Measurements from ENCODE around the gene ANGPT4. TPM values are rescaled to one million over a fixed set of nuclear protein-coding genes. Genes with fewer than 3 reads are reported as not detected.

The ANGPT4 gene
- total RNA-seq, 2 experiments from 2014 or later, result not detected

GRCh38 chr20:944148-944547 is 28.0 kb upstream of the ANGPT4 start:
- no peaks in the 10 kb centered on the region for H3K36me3 Mint-ChIP-seq (ENCODE audit: low read depth)
- H3K4me1 Mint-ChIP-seq (ENCODE audit: low read depth), result no peaks in the 10 kb centered on the region
- H3K27ac Mint-ChIP-seq, result no peak overlapping the region
- no peak overlapping the region for H3K4me3 Mint-ChIP-seq
- no peaks in the 10 kb centered on the region for H3K4me1 ChIP-seq (ENCODE audit: insufficient read depth, low read length)
- H3K9me3 Mint-ChIP-seq, result no peaks in the 10 kb centered on the region
- peaks cover 5 to 12% of the 10 kb centered on the region in 2 experiments for H3K27me3 ChIP-seq (ENCODE audit: control insufficient read depth in 1 of 2, insufficient read depth in 2 of 2, low read length in 2 of 2)
- DNase-seq, result no peak
- no peaks in the 10 kb centered on the region for H3K9me3 ChIP-seq (ENCODE audit: control insufficient read depth in 1 of 2, insufficient read depth in 1 of 2, low read length in 2 of 2)
- no peak overlapping the region for H3K4me3 ChIP-seq (ENCODE audit: low read length)
- no peaks in the 10 kb centered on the region for H3K36me3 ChIP-seq (ENCODE audit: insufficient read depth, low read length)
- peaks cover 20% of the 10 kb centered on the region for H3K27me3 Mint-ChIP-seq
- intact Hi-C loops (cut with DNase I, micrococcal nuclease), result no loop called here
- ChIA-PET CTCF (no interaction called here), POLR2A (no interaction called here)
- TF ChIP-seq, protein P1, sequence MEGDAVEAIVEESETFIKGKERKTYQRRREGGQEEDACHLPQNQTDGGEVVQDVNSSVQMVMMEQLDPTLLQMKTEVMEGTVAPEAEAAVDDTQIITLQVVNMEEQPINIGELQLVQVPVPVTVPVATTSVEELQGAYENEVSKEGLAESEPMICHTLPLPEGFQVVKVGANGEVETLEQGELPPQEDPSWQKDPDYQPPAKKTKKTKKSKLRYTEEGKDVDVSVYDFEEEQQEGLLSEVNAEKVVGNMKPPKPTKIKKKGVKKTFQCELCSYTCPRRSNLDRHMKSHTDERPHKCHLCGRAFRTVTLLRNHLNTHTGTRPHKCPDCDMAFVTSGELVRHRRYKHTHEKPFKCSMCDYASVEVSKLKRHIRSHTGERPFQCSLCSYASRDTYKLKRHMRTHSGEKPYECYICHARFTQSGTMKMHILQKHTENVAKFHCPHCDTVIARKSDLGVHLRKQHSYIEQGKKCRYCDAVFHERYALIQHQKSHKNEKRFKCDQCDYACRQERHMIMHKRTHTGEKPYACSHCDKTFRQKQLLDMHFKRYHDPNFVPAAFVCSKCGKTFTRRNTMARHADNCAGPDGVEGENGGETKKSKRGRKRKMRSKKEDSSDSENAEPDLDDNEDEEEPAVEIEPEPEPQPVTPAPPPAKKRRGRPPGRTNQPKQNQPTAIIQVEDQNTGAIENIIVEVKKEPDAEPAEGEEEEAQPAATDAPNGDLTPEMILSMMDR (IDR thresholded peaks at IDR 0.05), result no peak
- no peak for ATAC-seq (ENCODE audit: poor library complexity)
- no peak overlapping the region for H3K27ac ChIP-seq (ENCODE audit: low read depth in 1 of 2, low read length in 2 of 2)

- Histone ChIP-seq H3K27me3 (ENCODE audit: control insufficient read depth in 1 of 2, insufficient read depth in 2 of 2, low read length in 2 of 2) (peaks cover 5 to 9% of the 10 kb centered on the region in 2 experiments), H3K36me3 (ENCODE audit: insufficient read depth, low read length) (no peaks in the 10 kb centered on the region), H3K4me1 (ENCODE audit: insufficient read depth, low read length) (no peaks in the 10 kb centered on the region), H3K27ac (ENCODE audit: low read depth in 1 of 2, low read length in 2 of 2) (no peak overlapping the region), H3K4me3 (ENCODE audit: low read length) (no peak overlapping the region), H3K9me3 (ENCODE audit: control insufficient read depth in 1 of 2, insufficient read depth in 1 of 2, low read length in 2 of 2) (no peaks in the 10 kb centered on the region)
- DNase-seq (no peak), ATAC-seq (ENCODE audit: poor library complexity) (no peak)
- Mint-ChIP-seq H3K9me3 (no peaks in the 10 kb centered on the region), H3K4me1 (ENCODE audit: low read depth) (no peaks in the 10 kb centered on the region), H3K27ac (no peak overlapping the region), H3K27me3 (peaks cover 10% of the 10 kb centered on the region), H3K36me3 (ENCODE audit: low read depth) (no peaks in the 10 kb centered on the region), H3K4me3 (no peak overlapping the region)
- CTCF ChIA-PET, result no interaction called here
- intact Hi-C loops (cut with DNase I, micrococcal nuclease), result no loop called here
- POLR2A ChIA-PET, result no interaction called here
- TF ChIP-seq, protein P1 (IDR thresholded peaks at IDR 0.05), result no peak
These were observed 26.5 kb upstream of the ANGPT4 start for GRCh38 chr20:942611-943010.

GRCh38 chr20:940926-941325 is 24.8 kb upstream of the ANGPT4 start:
- no peak overlapping the region for H3K27ac Mint-ChIP-seq

More at GRCh38 chr20:940926-941325, 24.8 kb upstream of the ANGPT4 start:
- ChIA-PET CTCF (no interaction called here), POLR2A (no interaction called here)
- intact Hi-C loops (cut with DNase I, micrococcal nuclease), result no loop called here
- Mint-ChIP-seq H3K9me3 (no peaks in the 10 kb centered on the region), H3K27me3 (peaks cover under 1% of the 10 kb centered on the region), H3K4me3 (no peak overlapping the region), H3K36me3 (ENCODE audit: low read depth) (no peaks in the 10 kb centered on the region), H3K4me1 (ENCODE audit: low read depth) (no peaks in the 10 kb centered on the region)
- no peak for ATAC-seq (ENCODE audit: poor library complexity)
- DNase-seq, result no peak
- Histone ChIP-seq H3K4me3 (ENCODE audit: low read length) (no peak overlapping the region), H3K9me3 (ENCODE audit: control insufficient read depth in 1 of 2, insufficient read depth in 1 of 2, low read length in 2 of 2) (no peaks in the 10 kb centered on the region), H3K27ac (ENCODE audit: low read depth in 1 of 2, low read length in 2 of 2) (no peak overlapping the region), H3K36me3 (ENCODE audit: insufficient read depth, low read length) (no peaks in the 10 kb centered on the region), H3K27me3 (ENCODE audit: control insufficient read depth in 1 of 2, insufficient read depth in 2 of 2, low read length in 2 of 2) (peaks cover 3 to 5% of the 10 kb centered on the region in 2 experiments), H3K4me1 (ENCODE audit: insufficient read depth, low read length) (no peaks in the 10 kb centered on the region)
- TF ChIP-seq, protein P1 (IDR thresholded peaks at IDR 0.05), result no peak

Data from CD4-positive, alpha-beta T cell (primary cell).